Brain microvascular endothelial cell (primary cell): ENCODE data around the gene TMEM184B.

Source experiments
- DNase-seq: peaks from one replicate; pipeline ENCODE4 v3.0.0-alpha.2; 2020
- H3K27ac ChIP-seq: fragments of 250-450 bp; sonication (Bioruptor Pico); 2 replicates; pipeline ENCODE4 v1.5.1; 2020; ENCODE audit warnings: mild to moderate bottlenecking, moderate library complexity
- H3K27me3 ChIP-seq: fragments of 250-450 bp; sonication (Bioruptor Pico); replicated peaks from 2 replicates; pipeline ENCODE4 v1.5.1; 2020; ENCODE audit warnings: mild to moderate bottlenecking
- H3K36me3 ChIP-seq: fragments of 250-450 bp; sonication (Bioruptor Pico); replicated peaks from 2 replicates; pipeline ENCODE4 v1.5.1; 2020; ENCODE audit warnings: mild to moderate bottlenecking
- H3K4me3 ChIP-seq: 2 replicates; pipeline ENCODE4 v1.5.1; 2011; ENCODE audit warnings: low read depth, mild to moderate bottlenecking, control low read depth, low read length, moderate library complexity
- CTCF ChIP-seq: IDR thresholded peaks from 2 replicates; pipeline ENCODE4 v1.5.1; 2011; ENCODE audit warnings: low read depth, mild to moderate bottlenecking, moderate library complexity, low read length, control low read depth, inconsistent platforms; ENCODE audit errors: missing control alignments
- in situ Hi-C: cut with HindIII; loops from 2 replicates; pipeline ENCODE4 v1.10.0; 2017; ENCODE audit warnings: low sequenced_read_pairs, low pct_ligation_motif_present

TMEM184B gene

GRCh38 chr22:38255697-38256096 lies 17.1 kb downstream of the TMEM184B start:
- in situ Hi-C loops, result no loop called here
- Histone ChIP-seq H3K36me3 (no peaks in the 10 kb centered on the region), H3K27ac (no peak overlapping the region), H3K27me3 (no peaks in the 10 kb centered on the region), H3K4me3 (no peak overlapping the region)
- no peak for TF ChIP-seq CTCF
- DNase-seq, result no peak

DNA sequence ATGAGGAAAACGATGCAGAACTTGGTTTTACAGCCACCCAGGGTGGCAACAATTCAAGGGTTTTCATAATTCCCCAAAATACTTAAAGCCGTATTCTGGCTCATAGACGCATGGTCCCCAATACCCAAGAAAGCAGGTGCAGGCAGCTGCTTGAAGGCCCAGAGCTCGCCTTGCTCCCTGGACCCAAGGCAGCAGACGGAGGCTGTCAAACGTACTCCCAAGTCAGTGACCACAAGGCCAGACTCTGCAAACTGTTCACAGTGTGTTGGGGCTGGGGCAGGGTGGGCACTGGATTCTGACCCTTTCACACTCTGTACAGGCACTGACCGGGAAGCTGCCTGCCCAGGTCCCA lies 21.5 kb downstream of the TMEM184B start:
- no peak overlapping the region for H3K27ac ChIP-seq
- no peak overlapping the region for H3K4me3 ChIP-seq
- H3K36me3 ChIP-seq, result peaks cover 11% of the 10 kb centered on the region
- TF ChIP-seq CTCF, result no peak
- in situ Hi-C loops, result no loop called here
- no peak for DNase-seq
- H3K27me3 ChIP-seq, result no peaks in the 10 kb centered on the region

DNA sequence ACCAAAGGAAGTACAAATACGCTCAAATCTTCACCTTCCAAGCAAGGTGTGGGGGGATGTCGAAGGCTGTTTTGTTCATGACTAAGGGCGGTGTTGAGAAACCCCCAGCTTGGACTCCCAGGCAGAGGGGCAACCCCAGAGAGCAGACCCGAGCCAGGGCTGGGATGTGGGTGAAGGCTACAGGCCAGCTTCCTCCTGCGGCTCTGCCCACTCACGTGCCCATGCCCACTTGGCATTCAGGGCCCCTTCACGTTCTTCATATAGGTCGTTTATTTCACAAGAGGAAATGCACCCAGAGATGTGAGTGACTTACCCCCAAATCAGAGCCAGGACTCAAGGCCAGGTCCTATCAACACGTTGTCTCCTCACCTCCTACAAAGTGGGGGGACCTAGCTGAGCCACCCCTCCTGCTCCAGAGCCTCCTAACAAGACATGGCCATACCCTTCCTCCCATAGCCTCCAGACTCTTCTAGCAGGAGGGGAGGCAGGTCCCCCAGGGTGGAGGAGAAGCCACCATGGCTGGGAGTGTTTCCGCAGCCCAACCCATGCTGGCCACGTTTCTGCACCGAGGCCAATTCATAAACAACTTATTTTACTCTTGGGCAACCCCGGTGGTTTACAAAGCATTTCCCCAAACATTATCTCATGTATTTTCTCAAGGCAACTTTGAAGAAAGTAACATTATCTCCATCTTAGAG lies 22.0 kb downstream of the TMEM184B start:
- H3K27ac ChIP-seq, result no peak overlapping the region

DNA sequence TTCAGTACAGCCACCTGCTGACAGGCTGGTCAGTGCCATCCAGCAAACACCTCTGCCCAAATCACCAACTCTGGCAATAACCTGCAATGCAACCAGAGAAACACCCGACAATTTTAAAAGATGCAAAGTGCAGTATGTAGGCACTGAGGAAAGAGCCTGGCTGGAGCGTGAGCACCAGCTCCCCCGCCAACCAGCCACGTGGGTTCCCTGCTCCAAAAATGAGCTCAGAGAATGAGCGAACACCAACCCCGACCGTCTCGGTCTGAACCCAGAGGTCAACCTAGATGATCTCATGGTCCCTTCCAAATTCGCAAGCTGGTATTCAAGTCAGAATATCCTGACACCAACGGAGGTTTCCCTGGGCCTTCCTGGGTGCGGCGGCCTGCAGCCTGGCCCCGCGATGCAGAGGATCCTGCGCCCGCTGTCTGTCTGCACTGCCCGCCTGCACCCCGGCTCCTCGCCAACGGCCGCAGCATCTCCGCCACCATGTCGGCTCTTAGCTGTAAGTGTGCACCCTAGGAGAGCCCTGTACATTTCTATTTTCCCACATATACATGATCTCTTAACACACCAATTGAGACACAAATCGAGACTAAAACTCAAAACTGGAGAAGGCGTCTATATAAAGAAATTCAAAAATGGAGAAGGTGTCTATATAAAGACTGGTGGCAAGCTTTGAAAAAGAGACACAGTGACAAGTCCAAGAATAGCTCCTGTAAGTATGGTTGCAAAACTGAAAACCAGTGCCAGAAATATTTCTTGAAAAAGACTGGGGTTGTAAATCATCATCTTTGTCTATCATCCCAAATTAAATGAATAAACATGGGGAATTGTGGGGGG lies 22.8 kb downstream of the TMEM184B start:
- in situ Hi-C loops, result no loop called here

More for the DNA sequence above, 22.0 kb downstream of the TMEM184B start:
- in situ Hi-C loops, result no loop called here
- TF ChIP-seq CTCF, result no peak
- DNase-seq, result no peak
- peaks cover 16% of the 10 kb centered on the region for H3K36me3 ChIP-seq
- no peaks in the 10 kb centered on the region for H3K27me3 ChIP-seq
- H3K4me3 ChIP-seq, result no peak overlapping the region

DNA sequence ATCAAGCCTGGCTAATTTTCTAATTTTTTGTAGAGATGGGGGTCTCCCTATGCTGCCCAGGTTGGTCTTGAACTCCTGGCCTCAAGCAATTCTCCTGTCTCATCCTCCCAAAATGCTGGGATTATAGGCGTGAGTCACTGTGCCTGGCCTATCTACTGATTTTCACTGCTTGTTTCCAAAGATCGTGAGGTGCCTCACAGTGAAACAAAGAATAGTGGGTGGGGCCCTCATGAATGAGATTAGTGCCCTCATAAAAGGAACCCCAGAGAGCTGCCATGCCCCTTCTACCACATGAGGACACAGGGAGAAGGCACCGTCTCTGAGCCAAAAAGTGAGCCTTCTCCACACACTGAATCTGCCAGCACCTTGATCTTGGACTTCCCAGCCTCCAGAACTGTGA lies 23.5 kb downstream of the TMEM184B start:
- H3K27ac ChIP-seq, result no peak overlapping the region
- no peaks in the 10 kb centered on the region for H3K27me3 ChIP-seq
- no peak overlapping the region for H3K4me3 ChIP-seq
- no peak for TF ChIP-seq CTCF
- peaks cover 23% of the 10 kb centered on the region for H3K36me3 ChIP-seq
- no peak for DNase-seq
- in situ Hi-C loops, result no loop called here

More for the DNA sequence above, 22.8 kb downstream of the TMEM184B start:
- Histone ChIP-seq H3K36me3 (peaks cover 16% of the 10 kb centered on the region), H3K27ac (no peak overlapping the region), H3K4me3 (no peak overlapping the region), H3K27me3 (no peaks in the 10 kb centered on the region)
- DNase-seq, result no peak
- TF ChIP-seq CTCF, result no peak
